Adrenal gland (tissue), 5 donors: ENCODE results near the gene TFCP2L1.

Experiments used
- POLR2A ChIP-seq, 2 donors: fragments of 450-650 bp; IDR thresholded peaks; one replicate each; pipeline ENCODE4 v1.6.1; 2017; ENCODE audit warnings: antibody characterized with exemption in 2 of 2, mild to moderate bottlenecking in 2 of 2, moderate library complexity in 1 of 2
- TF ChIP-seq, protein P1 (sequence below), 6 experiments: fragments of 450-650 bp in 4 of 6; fragments of 200-600 bp in 2 of 6; sonication (generic) in 1 of 6; IDR thresholded peaks; 1 replicate in 5 of 6; 2 replicates in 1 of 6; pipeline versions ENCODE4 v1.5.1 to v1.8.0; 2016 to 2021; ENCODE audit warnings: antibody characterized with exemption in 6 of 6, mild to moderate bottlenecking in 2 of 6, moderate library complexity in 1 of 6
- donor health status: DM: no; HTN: no; CAD: no.

DNA sequence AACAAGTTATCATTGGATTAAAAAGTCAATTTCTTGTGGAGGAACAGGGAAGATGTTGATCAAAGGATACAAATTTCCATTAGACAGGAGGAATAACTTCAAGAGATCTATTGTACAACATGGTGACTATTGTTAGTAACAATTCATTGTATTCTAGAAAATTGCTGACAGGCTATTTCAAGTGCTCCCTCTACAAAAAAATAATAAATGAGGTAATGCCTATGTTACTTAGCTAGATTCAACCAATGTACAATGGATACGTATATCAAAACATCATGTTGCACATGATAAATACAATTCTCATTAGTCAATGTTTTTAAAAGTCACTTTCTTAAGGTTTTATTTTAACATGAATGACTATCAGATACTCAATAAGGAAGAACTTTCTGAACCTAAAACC is 33.5 kb downstream of the TFCP2L1 start:
- TF ChIP-seq, protein P1, sequence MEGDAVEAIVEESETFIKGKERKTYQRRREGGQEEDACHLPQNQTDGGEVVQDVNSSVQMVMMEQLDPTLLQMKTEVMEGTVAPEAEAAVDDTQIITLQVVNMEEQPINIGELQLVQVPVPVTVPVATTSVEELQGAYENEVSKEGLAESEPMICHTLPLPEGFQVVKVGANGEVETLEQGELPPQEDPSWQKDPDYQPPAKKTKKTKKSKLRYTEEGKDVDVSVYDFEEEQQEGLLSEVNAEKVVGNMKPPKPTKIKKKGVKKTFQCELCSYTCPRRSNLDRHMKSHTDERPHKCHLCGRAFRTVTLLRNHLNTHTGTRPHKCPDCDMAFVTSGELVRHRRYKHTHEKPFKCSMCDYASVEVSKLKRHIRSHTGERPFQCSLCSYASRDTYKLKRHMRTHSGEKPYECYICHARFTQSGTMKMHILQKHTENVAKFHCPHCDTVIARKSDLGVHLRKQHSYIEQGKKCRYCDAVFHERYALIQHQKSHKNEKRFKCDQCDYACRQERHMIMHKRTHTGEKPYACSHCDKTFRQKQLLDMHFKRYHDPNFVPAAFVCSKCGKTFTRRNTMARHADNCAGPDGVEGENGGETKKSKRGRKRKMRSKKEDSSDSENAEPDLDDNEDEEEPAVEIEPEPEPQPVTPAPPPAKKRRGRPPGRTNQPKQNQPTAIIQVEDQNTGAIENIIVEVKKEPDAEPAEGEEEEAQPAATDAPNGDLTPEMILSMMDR (IDR thresholded peaks at IDR 0.05): no peak
- no peak for TF ChIP-seq POLR2A (IDR thresholded peaks at IDR 0.05)
